WERI-Rb-1 (cell line): Measurements from ENCODE around the gene XPO6.

ENCODE experiments used
- DNase-seq: peaks from one replicate; pipeline ENCODE4 v3.0.0-alpha.2; 2020
- H3K27ac ChIP-seq: fragments of 250-450 bp; sonication (Bioruptor Pico); 2 replicates; pipeline ENCODE4 v1.5.1; 2020; ENCODE audit warnings: mild to moderate bottlenecking, moderate library complexity
- H3K27me3 ChIP-seq: fragments of 250-450 bp; sonication (Bioruptor Pico); 2 replicates; pipeline ENCODE4 v1.5.1; 2021; ENCODE audit warnings: mild to moderate bottlenecking, low read depth, moderate library complexity; ENCODE audit not compliant: insufficient read depth, severe bottlenecking
- H3K36me3 ChIP-seq: fragments of 250-450 bp; sonication (Bioruptor Pico); 2 replicates; pipeline ENCODE4 v1.5.1; 2020; ENCODE audit warnings: mild to moderate bottlenecking, moderate library complexity
- H3K4me3 ChIP-seq: 2 replicates; pipeline ENCODE4 v1.5.1; 2011; ENCODE audit warnings: low read depth, mild to moderate bottlenecking, control low read depth, low read length
- H3K9me3 ChIP-seq: fragments of 250-450 bp; sonication (Bioruptor Pico); 2 replicates; pipeline ENCODE4 v1.5.1; 2021; ENCODE audit warnings: mild to moderate bottlenecking, moderate library complexity; ENCODE audit not compliant: severe bottlenecking
- TF ChIP-seq, protein P1 (sequence below): IDR thresholded peaks from 2 replicates; pipeline ENCODE4 v1.5.1; 2011; ENCODE audit warnings: low read depth, mild to moderate bottlenecking, control low read depth, inconsistent platforms, low read length

XPO6 gene

DNA sequence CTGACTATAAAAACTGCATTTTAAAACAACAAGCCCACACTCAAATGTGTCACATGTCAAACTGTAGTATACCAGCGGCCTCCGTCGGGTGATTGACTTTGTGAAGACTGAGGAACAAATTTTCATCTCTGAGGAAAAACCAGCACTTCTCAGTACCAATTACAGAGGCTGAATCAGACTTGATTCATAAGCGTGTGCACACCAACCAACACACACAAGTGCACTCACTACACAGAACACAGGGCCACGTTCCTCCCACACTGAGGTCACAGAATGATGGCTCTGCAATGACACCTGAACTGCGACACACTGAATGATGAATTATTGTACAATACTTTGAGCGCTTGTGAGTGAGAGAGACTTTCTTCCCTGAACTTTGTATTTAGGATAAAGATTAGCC, 29.6 kb downstream of the XPO6 start:
- DNase-seq = no peak
- Histone ChIP-seq H3K27me3 (no peaks in the 10 kb centered on the region), H3K27ac (no peak overlapping the region), H3K36me3 (peaks cover 7% of the 10 kb centered on the region), H3K4me3 (no peak overlapping the region), H3K9me3 (no peaks in the 10 kb centered on the region)
- TF ChIP-seq, protein P1, sequence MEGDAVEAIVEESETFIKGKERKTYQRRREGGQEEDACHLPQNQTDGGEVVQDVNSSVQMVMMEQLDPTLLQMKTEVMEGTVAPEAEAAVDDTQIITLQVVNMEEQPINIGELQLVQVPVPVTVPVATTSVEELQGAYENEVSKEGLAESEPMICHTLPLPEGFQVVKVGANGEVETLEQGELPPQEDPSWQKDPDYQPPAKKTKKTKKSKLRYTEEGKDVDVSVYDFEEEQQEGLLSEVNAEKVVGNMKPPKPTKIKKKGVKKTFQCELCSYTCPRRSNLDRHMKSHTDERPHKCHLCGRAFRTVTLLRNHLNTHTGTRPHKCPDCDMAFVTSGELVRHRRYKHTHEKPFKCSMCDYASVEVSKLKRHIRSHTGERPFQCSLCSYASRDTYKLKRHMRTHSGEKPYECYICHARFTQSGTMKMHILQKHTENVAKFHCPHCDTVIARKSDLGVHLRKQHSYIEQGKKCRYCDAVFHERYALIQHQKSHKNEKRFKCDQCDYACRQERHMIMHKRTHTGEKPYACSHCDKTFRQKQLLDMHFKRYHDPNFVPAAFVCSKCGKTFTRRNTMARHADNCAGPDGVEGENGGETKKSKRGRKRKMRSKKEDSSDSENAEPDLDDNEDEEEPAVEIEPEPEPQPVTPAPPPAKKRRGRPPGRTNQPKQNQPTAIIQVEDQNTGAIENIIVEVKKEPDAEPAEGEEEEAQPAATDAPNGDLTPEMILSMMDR = no peak

- Histone ChIP-seq H3K36me3 (peaks cover 13% of the 10 kb centered on the region), H3K27ac (no peak overlapping the region)
- DNase-seq = no peak
Observed at GRCh38 chr16:28181515-28181914, 30.2 kb downstream of the XPO6 start.

DNA sequence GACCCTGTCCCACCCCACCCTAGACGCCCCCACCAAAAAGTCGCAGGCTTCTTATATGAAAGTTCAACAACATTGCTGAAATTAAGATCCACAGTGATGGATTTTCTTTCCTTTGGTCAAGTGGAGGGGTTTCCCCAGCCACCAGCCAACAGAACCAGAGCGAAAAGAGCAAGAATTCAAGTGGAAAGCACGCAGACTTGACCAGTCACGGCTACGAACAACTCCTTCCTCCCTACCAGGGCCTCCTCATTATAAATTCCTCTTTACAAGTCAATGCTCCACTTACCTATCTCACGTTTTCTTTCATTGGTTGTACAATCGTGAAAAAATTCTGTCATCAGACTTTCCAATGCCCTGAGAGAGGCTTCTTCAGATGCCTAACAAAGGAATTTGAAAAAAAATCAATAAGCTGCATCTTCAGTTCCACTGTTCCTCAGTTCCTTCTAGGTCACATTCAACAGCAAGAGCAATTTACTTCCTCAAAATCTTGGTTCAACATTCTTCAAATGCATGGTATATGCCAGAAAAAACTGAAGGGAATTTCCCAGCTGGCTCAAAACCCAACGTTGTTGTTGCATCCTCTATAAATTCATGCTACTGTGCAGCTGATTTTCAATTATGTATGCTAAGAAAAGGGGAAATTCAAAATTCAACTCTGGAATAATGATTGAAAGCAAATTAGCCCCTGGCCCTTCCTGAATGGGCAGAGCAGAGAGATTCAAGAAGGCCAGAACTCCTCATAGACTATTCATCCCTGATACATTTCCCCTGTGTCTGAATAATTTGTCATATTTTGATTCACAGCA, 30.9 kb downstream of the XPO6 start:
- Histone ChIP-seq H3K27ac (no peak overlapping the region), H3K4me3 (no peak overlapping the region), H3K36me3 (peaks cover 18% of the 10 kb centered on the region), H3K27me3 (no peaks in the 10 kb centered on the region), H3K9me3 (no peaks in the 10 kb centered on the region)
- DNase-seq = no peak
- TF ChIP-seq, protein P1 = no peak

More at GRCh38 chr16:28181515-28181914, 30.2 kb downstream of the XPO6 start:
- Histone ChIP-seq H3K4me3 (no peak overlapping the region), H3K27me3 (no peaks in the 10 kb centered on the region), H3K9me3 (no peaks in the 10 kb centered on the region)
- TF ChIP-seq, protein P1 = no peak

GRCh38 chr16:28179354-28179753, 32.4 kb downstream of the XPO6 start:
- no peaks in the 10 kb centered on the region for H3K9me3 ChIP-seq
- no peak overlapping the region for H3K27ac ChIP-seq
- H3K4me3 ChIP-seq = no peak overlapping the region
- H3K36me3 ChIP-seq = peaks cover 33% of the 10 kb centered on the region
- no peak for DNase-seq
- TF ChIP-seq, protein P1 = no peak
- no peaks in the 10 kb centered on the region for H3K27me3 ChIP-seq

DNA sequence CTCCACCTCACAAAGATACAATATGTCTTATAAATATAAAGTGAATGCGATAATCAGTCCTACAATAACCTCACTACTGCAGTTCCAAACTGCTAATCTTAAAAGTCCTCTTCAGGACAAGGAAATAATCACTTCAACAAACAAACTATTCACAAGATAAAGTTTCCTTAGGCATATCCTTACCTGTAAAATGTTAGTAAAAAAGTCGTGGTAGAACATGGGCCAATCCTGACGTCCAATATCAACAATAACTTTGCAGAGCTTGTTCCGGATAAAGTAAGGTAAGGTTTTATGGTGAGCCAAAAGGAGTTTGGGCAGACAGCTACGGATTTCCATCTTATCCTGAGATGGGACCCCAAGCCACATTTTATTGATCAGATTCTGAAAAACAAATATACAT, 36.0 kb downstream of the XPO6 start:
- TF ChIP-seq, protein P1 = no peak
- Histone ChIP-seq H3K9me3 (no peaks in the 10 kb centered on the region), H3K4me3 (no peak overlapping the region), H3K27ac (no peak overlapping the region), H3K36me3 (peaks cover 56% of the 10 kb centered on the region), H3K27me3 (no peaks in the 10 kb centered on the region)
- no peak for DNase-seq

GRCh38 chr16:28172336-28172735, 39.4 kb downstream of the XPO6 start:
- TF ChIP-seq, protein P1 = no peak
- DNase-seq = no peak
- Histone ChIP-seq H3K27me3 (no peaks in the 10 kb centered on the region), H3K36me3 (peaks cover 70% of the 10 kb centered on the region), H3K9me3 (no peaks in the 10 kb centered on the region), H3K4me3 (no peak overlapping the region), H3K27ac (no peak overlapping the region)
